HepG2 (cell line): ENCODE results near the gene CMTM1. TPM values are rescaled to one million over a fixed set of nuclear protein-coding genes. Genes with fewer than 3 reads are reported as not detected.
A peak's percentile ranks its signal among the peaks of the same experiment; 100 is the strongest.

ENCODE experiments used
- ARID2 ChIP-seq: sonication (generic); formaldehyde crosslinking; IDR thresholded peaks from 2 replicates; pipeline ENCODE4 v1.8.1; 2022; ENCODE audit warnings: mild to moderate bottlenecking, missing genetic modification reagents, borderline replicate concordance
- REPIN1 ChIP-seq: sonication (generic); formaldehyde crosslinking; IDR thresholded peaks from 2 replicates; pipeline ENCODE4 v1.8.0; 2022; ENCODE audit warnings: missing genetic modification reagents, low read depth, mild to moderate bottlenecking, borderline replicate concordance
- SRSF4 ChIP-seq: fragments of 200-400 bp; formaldehyde crosslinking; IDR thresholded peaks from one replicate; pipeline ENCODE4 v1.6.1; 2018; ENCODE audit warnings: mild to moderate bottlenecking, low read depth, low read length, moderate library complexity; ENCODE audit not compliant: poor library complexity, severe bottlenecking
- SSRP1 ChIP-seq: IDR thresholded peaks from 2 replicates; pipeline ENCODE4 v1.6.1; 2016; ENCODE audit warnings: control low read depth
- TOE1 ChIP-seq: sonication (generic); formaldehyde crosslinking; IDR thresholded peaks from 2 replicates; pipeline ENCODE4 v1.4.0; 2020; ENCODE audit warnings: mild to moderate bottlenecking, missing genetic modification reagents
- ZNF253 ChIP-seq: sonication (generic); formaldehyde crosslinking; IDR thresholded peaks from 2 replicates; pipeline ENCODE4 v1.8.0; 2022; ENCODE audit warnings: mild to moderate bottlenecking, missing genetic modification reagents, borderline replicate concordance
- ZNF34 ChIP-seq: sonication (generic); formaldehyde crosslinking; IDR thresholded peaks from 2 replicates; pipeline ENCODE4 v1.4.0; 2020; ENCODE audit warnings: mild to moderate bottlenecking, missing genetic modification reagents, borderline replicate concordance
- ZNF552 ChIP-seq: sonication (generic); formaldehyde crosslinking; IDR thresholded peaks from 2 replicates; pipeline ENCODE4 v1.9.0; 2022; ENCODE audit warnings: missing genetic modification reagents, mild to moderate bottlenecking, borderline replicate concordance
- ZNF672 ChIP-seq: sonication (generic); formaldehyde crosslinking; IDR thresholded peaks from 2 replicates; pipeline ENCODE4 v1.8.1; 2022; ENCODE audit warnings: missing genetic modification reagents
- ZNF7 ChIP-seq: IDR thresholded peaks from 2 replicates; pipeline ENCODE4 v1.6.1; 2016; ENCODE audit warnings: missing biosample characterization, missing genetic modification reagents
- ZNF772 ChIP-seq: sonication (generic); formaldehyde crosslinking; IDR thresholded peaks from 2 replicates; pipeline ENCODE4 v1.5.0; 2020; ENCODE audit warnings: mild to moderate bottlenecking, missing genetic modification reagents
- ZNF788 ChIP-seq: sonication (generic); formaldehyde crosslinking; IDR thresholded peaks from 2 replicates; pipeline ENCODE4 v1.5.0; 2020; ENCODE audit warnings: mild to moderate bottlenecking, missing genetic modification reagents, borderline replicate concordance
- polyA plus RNA-seq, 8 experiments: library from polyadenylated mRNA; depleted of rRNA in 3 of 8; stranded (reverse) in 7 of 8; unstranded in 1 of 8; fragments of >200 nt; fragmentation: Illumina TruSeq in 4 of 8; extraction: Trizol in 4 of 8; gene quantifications; 2 replicates each; pipeline versions ENCODE4 v1.2.1 to v1.2.3, GENCODE V29; 2011 to 2016; ENCODE audit warnings: low read depth in 4 of 8, missing spikeins in 1 of 8, mixed read lengths in 1 of 8; ENCODE audit not compliant: insufficient read depth in 1 of 8
- total RNA-seq, 5 experiments: library from RNA; depleted of rRNA; stranded (reverse); fragments of >200 nt; fragmentation: Illumina TruSeq; extraction: Trizol; gene quantifications; 2 replicates each; pipeline ENCODE4 v1.2.3, GENCODE V29; 2016; ENCODE audit warnings: low read depth in 1 of 5
- TF ChIP-seq, protein P1 (sequence below): fragments of 450-650 bp; IDR thresholded peaks from 2 replicates; pipeline ENCODE4 v1.6.1; 2016
- TF ChIP-seq, protein P2 (sequence below): sonication (generic); formaldehyde crosslinking; IDR thresholded peaks from 2 replicates; pipeline ENCODE4 v1.4.0; 2020; ENCODE audit warnings: missing genetic modification reagents, borderline replicate concordance
- TF ChIP-seq, protein P3 (sequence below): sonication (generic); formaldehyde crosslinking; IDR thresholded peaks from 2 replicates; pipeline ENCODE4 v1.4.0; 2020; ENCODE audit warnings: missing genetic modification reagents, borderline replicate concordance
- TF ChIP-seq, protein P4 (sequence below): sonication (generic); formaldehyde crosslinking; IDR thresholded peaks from 2 replicates; pipeline ENCODE4 v1.4.0; 2020; ENCODE audit warnings: missing genetic modification reagents, mild to moderate bottlenecking, borderline replicate concordance

The CMTM1 gene
- total and polyA plus RNA-seq, 2 of the 13 experiments (the other 11 are each of a cell fraction or from before 2014, with no cell fraction given), result 1.7 to 2.9 TPM

DNA sequence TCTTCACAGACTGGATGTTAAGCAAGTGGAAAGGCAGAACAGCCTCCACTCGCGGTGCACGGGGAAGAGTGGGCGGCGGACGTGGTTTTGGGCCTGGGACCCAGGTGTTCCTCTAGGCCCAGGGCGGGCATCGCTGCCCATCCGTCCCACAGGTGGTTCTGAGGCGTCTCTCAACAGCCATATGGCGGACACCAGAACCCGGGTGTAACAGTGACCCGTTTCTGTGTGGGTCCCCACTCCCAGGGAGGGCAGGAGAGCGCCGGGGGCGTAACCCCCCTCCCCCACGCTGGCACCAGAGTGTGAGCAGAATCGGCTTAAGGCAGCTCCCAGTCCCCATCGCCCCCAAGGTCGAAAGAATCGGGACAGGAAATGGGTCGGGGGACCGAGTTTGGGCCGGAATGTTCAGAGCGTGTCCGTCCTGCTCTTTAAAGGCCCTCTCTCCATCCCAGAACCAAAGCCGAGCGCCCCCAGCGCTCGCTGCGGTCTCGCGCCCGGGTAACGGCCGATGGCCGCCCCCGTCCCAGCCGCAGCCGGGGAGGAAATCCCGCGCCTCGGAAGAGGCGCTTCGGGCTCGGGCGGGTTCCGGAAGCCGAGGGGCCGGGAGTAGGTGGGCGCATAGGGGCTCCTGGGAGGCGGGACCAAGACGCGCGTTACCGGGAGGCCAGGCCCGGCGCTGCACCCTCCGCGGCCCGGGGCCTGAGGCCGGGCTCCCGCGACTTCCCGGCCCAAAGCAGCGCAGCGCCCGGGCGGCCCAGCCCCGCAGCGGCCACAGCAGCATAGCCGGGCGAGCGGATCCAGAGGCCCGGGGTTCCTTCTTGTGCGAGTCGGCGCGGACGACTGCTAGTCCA is 16.7 kb upstream of the CMTM1 start, which contains the start of gene TK2 (continued):
- TF ChIP-seq, protein P1, sequence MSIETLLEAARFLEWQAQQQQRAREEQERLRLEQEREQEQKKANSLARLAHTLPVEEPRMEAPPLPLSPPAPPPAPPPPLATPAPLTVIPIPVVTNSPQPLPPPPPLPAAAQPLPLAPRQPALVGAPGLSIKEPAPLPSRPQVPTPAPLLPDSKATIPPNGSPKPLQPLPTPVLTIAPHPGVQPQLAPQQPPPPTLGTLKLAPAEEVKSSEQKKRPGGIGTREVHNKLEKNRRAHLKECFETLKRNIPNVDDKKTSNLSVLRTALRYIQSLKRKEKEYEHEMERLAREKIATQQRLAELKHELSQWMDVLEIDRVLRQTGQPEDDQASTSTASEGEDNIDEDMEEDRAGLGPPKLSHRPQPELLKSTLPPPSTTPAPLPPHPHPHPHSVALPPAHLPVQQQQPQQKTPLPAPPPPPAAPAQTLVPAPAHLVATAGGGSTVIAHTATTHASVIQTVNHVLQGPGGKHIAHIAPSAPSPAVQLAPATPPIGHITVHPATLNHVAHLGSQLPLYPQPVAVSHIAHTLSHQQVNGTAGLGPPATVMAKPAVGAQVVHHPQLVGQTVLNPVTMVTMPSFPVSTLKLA, result no peak
- TF ChIP-seq ZNF34 (CRISPR knock-in tag) (no peak), ARID2 (CRISPR knock-in tag) (0 out of 2 replicates have a peak, but pooled peaks have one; percentile 39), ZNF7 (no peak), ZNF788 (CRISPR knock-in tag) (no peak), REPIN1 (CRISPR knock-in tag) (no peak), ZNF253 (peak; percentile 85; the same call in 1 of the 2 replicates), TOE1 (CRISPR knock-in tag) (0 out of 2 replicates have a peak, but pooled peaks have one; percentile 17), ZNF672 (CRISPR knock-in tag) (no peak), SSRP1 (no peak), SRSF4 (no peak), ZNF552 (peak; percentile 86), ZNF772 (CRISPR knock-in tag) (no peak; the same call in 1 of the 2 replicates)
- TF ChIP-seq, protein P2, sequence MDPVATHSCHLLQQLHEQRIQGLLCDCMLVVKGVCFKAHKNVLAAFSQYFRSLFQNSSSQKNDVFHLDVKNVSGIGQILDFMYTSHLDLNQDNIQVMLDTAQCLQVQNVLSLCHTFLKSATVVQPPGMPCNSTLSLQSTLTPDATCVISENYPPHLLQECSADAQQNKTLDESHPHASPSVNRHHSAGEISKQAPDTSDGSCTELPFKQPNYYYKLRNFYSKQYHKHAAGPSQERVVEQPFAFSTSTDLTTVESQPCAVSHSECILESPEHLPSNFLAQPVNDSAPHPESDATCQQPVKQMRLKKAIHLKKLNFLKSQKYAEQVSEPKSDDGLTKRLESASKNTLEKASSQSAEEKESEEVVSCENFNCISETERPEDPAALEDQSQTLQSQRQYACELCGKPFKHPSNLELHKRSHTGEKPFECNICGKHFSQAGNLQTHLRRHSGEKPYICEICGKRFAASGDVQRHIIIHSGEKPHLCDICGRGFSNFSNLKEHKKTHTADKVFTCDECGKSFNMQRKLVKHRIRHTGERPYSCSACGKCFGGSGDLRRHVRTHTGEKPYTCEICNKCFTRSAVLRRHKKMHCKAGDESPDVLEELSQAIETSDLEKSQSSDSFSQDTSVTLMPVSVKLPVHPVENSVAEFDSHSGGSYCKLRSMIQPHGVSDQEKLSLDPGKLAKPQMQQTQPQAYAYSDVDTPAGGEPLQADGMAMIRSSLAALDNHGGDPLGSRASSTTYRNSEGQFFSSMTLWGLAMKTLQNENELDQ (CRISPR knock-in tag), result no peak
- TF ChIP-seq, protein P3, sequence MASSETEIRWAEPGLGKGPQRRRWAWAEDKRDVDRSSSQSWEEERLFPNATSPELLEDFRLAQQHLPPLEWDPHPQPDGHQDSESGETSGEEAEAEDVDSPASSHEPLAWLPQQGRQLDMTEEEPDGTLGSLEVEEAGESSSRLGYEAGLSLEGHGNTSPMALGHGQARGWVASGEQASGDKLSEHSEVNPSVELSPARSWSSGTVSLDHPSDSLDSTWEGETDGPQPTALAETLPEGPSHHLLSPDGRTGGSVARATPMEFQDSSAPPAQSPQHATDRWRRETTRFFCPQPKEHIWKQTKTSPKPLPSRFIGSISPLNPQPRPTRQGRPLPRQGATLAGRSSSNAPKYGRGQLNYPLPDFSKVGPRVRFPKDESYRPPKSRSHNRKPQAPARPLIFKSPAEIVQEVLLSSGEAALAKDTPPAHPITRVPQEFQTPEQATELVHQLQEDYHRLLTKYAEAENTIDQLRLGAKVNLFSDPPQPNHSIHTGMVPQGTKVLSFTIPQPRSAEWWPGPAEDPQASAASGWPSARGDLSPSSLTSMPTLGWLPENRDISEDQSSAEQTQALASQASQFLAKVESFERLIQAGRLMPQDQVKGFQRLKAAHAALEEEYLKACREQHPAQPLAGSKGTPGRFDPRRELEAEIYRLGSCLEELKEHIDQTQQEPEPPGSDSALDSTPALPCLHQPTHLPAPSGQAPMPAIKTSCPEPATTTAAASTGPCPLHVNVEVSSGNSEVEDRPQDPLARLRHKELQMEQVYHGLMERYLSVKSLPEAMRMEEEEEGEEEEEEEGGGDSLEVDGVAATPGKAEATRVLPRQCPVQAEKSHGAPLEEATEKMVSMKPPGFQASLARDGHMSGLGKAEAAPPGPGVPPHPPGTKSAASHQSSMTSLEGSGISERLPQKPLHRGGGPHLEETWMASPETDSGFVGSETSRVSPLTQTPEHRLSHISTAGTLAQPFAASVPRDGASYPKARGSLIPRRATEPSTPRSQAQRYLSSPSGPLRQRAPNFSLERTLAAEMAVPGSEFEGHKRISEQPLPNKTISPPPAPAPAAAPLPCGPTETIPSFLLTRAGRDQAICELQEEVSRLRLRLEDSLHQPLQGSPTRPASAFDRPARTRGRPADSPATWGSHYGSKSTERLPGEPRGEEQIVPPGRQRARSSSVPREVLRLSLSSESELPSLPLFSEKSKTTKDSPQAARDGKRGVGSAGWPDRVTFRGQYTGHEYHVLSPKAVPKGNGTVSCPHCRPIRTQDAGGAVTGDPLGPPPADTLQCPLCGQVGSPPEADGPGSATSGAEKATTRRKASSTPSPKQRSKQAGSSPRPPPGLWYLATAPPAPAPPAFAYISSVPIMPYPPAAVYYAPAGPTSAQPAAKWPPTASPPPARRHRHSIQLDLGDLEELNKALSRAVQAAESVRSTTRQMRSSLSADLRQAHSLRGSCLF (CRISPR knock-in tag), result no peak
- TF ChIP-seq, protein P4, sequence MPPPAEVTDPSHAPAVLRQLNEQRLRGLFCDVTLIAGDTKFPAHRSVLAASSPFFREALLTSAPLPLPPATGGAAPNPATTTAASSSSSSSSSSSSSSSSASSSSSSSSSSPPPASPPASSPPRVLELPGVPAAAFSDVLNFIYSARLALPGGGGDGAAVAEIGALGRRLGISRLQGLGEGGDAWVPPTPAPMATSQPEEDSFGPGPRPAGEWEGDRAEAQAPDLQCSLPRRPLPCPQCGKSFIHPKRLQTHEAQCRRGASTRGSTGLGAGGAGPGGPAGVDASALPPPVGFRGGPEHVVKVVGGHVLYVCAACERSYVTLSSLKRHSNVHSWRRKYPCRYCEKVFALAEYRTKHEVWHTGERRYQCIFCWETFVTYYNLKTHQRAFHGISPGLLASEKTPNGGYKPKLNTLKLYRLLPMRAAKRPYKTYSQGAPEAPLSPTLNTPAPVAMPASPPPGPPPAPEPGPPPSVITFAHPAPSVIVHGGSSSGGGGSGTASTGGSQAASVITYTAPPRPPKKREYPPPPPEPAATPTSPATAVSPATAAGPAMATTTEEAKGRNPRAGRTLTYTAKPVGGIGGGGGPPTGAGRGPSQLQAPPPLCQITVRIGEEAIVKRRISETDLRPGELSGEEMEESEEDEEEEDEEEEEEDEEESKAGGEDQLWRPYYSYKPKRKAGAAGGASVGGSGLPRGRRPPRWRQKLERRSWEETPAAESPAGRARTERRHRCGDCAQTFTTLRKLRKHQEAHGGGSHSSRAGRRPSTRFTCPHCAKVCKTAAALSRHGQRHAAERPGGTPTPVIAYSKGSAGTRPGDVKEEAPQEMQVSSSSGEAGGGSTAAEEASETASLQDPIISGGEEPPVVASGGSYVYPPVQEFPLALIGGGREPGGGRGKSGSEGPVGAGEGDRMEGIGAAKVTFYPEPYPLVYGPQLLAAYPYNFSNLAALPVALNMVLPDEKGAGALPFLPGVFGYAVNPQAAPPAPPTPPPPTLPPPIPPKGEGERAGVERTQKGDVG (CRISPR knock-in tag), result peak; percentile 99
